Endothelial cell of umbilical vein (primary cell): Measurements from ENCODE around the gene ANXA9. TPM values are rescaled to one million over a fixed set of nuclear protein-coding genes. Genes with fewer than 3 reads are reported as not detected.

Experiments used
- BruUV-seq: library from RNA; stranded (reverse); fragments of 400-500 nt; replicated peaks from 2 replicates; lab custom pipeline; 2021; lab: Mats Ljungman, UMichigan
- CTCF ChIA-PET: fragments of 300-600, 350-600 bp; sonication (Branson Sonifier 250); formaldehyde crosslinking; loops from one replicate; lab custom pipeline; 2021; ENCODE audit warnings: antibody characterized with exemption, inconsistent platforms; lab: Charles Lee
- POLR2A ChIA-PET: fragments of 300-600, 350-600 bp; sonication (Branson Sonifier 250); formaldehyde crosslinking; loops from one replicate; lab custom pipeline; 2021; ENCODE audit warnings: antibody characterized with exemption, inconsistent platforms; lab: Charles Lee
- DNase-seq: peaks from one replicate; pipeline ENCODE4 v3.0.0-alpha.2; 2011; ENCODE audit warnings: low read depth, low spot score
- FAIRE-seq: peaks from 2 replicates; lab custom pipeline; 2011; peaks lifted over from hg19 to GRCh38; lab: Jason Lieb, UNC
- H2AFZ ChIP-seq: 2 replicates; pipeline ENCODE4 v1.6.0; 2012; ENCODE audit warnings: low read depth, low read length, control low read depth, inconsistent platforms
- H3K27ac ChIP-seq: 2 replicates; pipeline ENCODE4 v1.5.1; 2011; ENCODE audit warnings: low read depth, mild to moderate bottlenecking, control low read depth, low read length, moderate library complexity; ENCODE audit not compliant: insufficient read depth
- H3K27me3 ChIP-seq, 2 experiments: 2 replicates each; pipeline versions ENCODE4 v1.6.0 to v1.6.1; 2011; ENCODE audit warnings: low read length in 2 of 2, mixed read lengths in 1 of 2; ENCODE audit not compliant: control insufficient read depth in 2 of 2, insufficient read depth in 2 of 2
- H3K36me3 ChIP-seq, 2 experiments: 2 replicates in 1 of 2; 3 replicates in 1 of 2; pipeline ENCODE4 v1.5.1; 2011; ENCODE audit warnings: low read length in 2 of 2, mild to moderate bottlenecking in 1 of 2, moderate library complexity in 1 of 2; ENCODE audit not compliant: control insufficient read depth in 2 of 2, insufficient read depth in 2 of 2; ENCODE audit errors: extremely low read depth in 1 of 2
- H3K4me1 ChIP-seq: 3 replicates; pipeline ENCODE4 v1.5.1; 2011; ENCODE audit warnings: mild to moderate bottlenecking, low read length; ENCODE audit not compliant: control insufficient read depth, insufficient read depth; ENCODE audit errors: extremely low read depth
- H3K4me2 ChIP-seq: 2 replicates; pipeline ENCODE4 v1.6.1; 2011; ENCODE audit warnings: low read length, control low read depth, mixed read lengths; ENCODE audit not compliant: insufficient read depth
- H3K4me3 ChIP-seq, 3 experiments: fragments of 200-600 bp in 1 of 3; sonication (generic), shearing (Covaris generic) in 1 of 3; replicated peaks in 1 of 3; 2 replicates each; pipeline ENCODE4 v1.5.1; 2011 to 2016; ENCODE audit warnings: control low read depth in 3 of 3, low read length in 3 of 3, mild to moderate bottlenecking in 2 of 3, inconsistent platforms in 1 of 3, low read depth in 1 of 3, moderate library complexity in 1 of 3; ENCODE audit not compliant: insufficient read depth in 1 of 3
- H3K79me2 ChIP-seq: 2 replicates; pipeline ENCODE4 v1.6.0; 2012; ENCODE audit warnings: low read length, inconsistent platforms; ENCODE audit not compliant: control insufficient read depth, insufficient read depth
- H3K9ac ChIP-seq: replicated peaks from 2 replicates; pipeline ENCODE3; 2011; ENCODE audit warnings: low read length, control low read depth; ENCODE audit not compliant: insufficient read depth; ENCODE audit errors: extremely low read depth
- H3K9me1 ChIP-seq: replicated peaks from 3 replicates; pipeline ENCODE4 v1.6.0; 2011; ENCODE audit warnings: mild to moderate bottlenecking, low read length; ENCODE audit not compliant: control insufficient read depth, insufficient read depth; ENCODE audit errors: extremely low read depth
- H3K9me3 ChIP-seq: replicated peaks from 2 replicates; pipeline ENCODE4 v1.5.1; 2012; ENCODE audit warnings: low read length, inconsistent platforms; ENCODE audit not compliant: control insufficient read depth, insufficient read depth
- H4K20me1 ChIP-seq: replicated peaks from 2 replicates; pipeline ENCODE3; 2011; ENCODE audit warnings: mild to moderate bottlenecking, low read length; ENCODE audit not compliant: control insufficient read depth, insufficient read depth; ENCODE audit errors: extremely low read depth
- EZH2 ChIP-seq: IDR thresholded peaks from 2 replicates; pipeline ENCODE4 v1.6.1; 2012; ENCODE audit warnings: borderline replicate concordance, low read depth, mild to moderate bottlenecking, moderate library complexity, low read length, inconsistent platforms; ENCODE audit not compliant: severe bottlenecking
- FOS ChIP-seq: IDR thresholded peaks from 2 replicates; pipeline ENCODE4 v1.6.1; 2011; ENCODE audit warnings: mild to moderate bottlenecking, low read length, moderate library complexity, borderline replicate concordance; ENCODE audit not compliant: insufficient read depth
- GATA2 ChIP-seq: IDR thresholded peaks from 2 replicates; pipeline ENCODE4 v1.7.0; 2011; ENCODE audit warnings: low read depth, mild to moderate bottlenecking, moderate library complexity, mixed read lengths, low read length; ENCODE audit not compliant: insufficient read length, insufficient read depth
- JUN ChIP-seq: IDR thresholded peaks from 2 replicates; pipeline ENCODE4 v1.6.1; 2011; ENCODE audit warnings: borderline replicate concordance, low read depth; ENCODE audit not compliant: insufficient read length, insufficient read depth
- MYC ChIP-seq: IDR thresholded peaks from one replicate; pipeline ENCODE4 v1.6.1; 2011; ENCODE audit warnings: mild to moderate bottlenecking, low read depth, low read length
- POLR2A ChIP-seq: IDR thresholded peaks from 2 replicates; pipeline ENCODE4 v1.6.1; 2012; ENCODE audit warnings: low read depth, mild to moderate bottlenecking, control low read depth, low read length
- POLR2AphosphoS5 ChIP-seq: IDR thresholded peaks from 2 replicates; pipeline ENCODE4 v1.6.1; 2012; ENCODE audit warnings: low read depth, mild to moderate bottlenecking, control low read depth, low read length, moderate library complexity; ENCODE audit not compliant: insufficient read depth
- dilution Hi-C: fragments of 300-500 bp; cut with MboI; formaldehyde crosslinking; loops from one replicate; pipeline ENCODE4 v1.15.0; 2019; ENCODE audit warnings: low sequenced_read_pairs; ENCODE audit not compliant: extremely low pct_ligation_motif_present
- intact Hi-C: fragments of 100-400 bp; cut with micrococcal nuclease; formaldehyde crosslinking; loops from one replicate; pipeline ENCODE4 v1.10.0; 2022
- polyA plus RNA-seq, 4 experiments: library from polyadenylated mRNA; depleted of rRNA in 3 of 4; stranded (reverse) in 3 of 4; unstranded in 1 of 4; fragments of >200 nt; gene quantifications; 2 replicates each; pipeline versions ENCODE4 v1.2.1 to v1.2.3, GENCODE V29; 2011 to 2012; ENCODE audit warnings: missing spikeins in 1 of 4
- total RNA-seq: library from RNA; stranded (reverse); gene quantifications from 2 replicates; pipeline ENCODE4 v1.2.3, GENCODE V29; 2021
- TF ChIP-seq, protein P1 (sequence below): IDR thresholded peaks from 2 replicates; pipeline ENCODE4 v1.6.1; 2011; ENCODE audit not compliant: insufficient read depth, insufficient read length
- TF ChIP-seq, protein P2 (sequence below), 2 donors: IDR thresholded peaks; 1 replicate in 1 of 2; 2 replicates in 1 of 2; pipeline ENCODE4 v1.5.1; 2011; ENCODE audit warnings: low read length in 2 of 2, mild to moderate bottlenecking in 2 of 2, moderate library complexity in 2 of 2, control low read depth in 1 of 2, inconsistent platforms in 1 of 2, low read depth in 1 of 2; ENCODE audit not compliant: insufficient read depth in 1 of 2; ENCODE audit errors: extremely low read depth in 1 of 2

Gene ANXA9
- total and polyA plus RNA-seq, 2 donors (not counting 3 experiments of a cell fraction or from before 2014, with no cell fraction given), result not detected

DNA sequence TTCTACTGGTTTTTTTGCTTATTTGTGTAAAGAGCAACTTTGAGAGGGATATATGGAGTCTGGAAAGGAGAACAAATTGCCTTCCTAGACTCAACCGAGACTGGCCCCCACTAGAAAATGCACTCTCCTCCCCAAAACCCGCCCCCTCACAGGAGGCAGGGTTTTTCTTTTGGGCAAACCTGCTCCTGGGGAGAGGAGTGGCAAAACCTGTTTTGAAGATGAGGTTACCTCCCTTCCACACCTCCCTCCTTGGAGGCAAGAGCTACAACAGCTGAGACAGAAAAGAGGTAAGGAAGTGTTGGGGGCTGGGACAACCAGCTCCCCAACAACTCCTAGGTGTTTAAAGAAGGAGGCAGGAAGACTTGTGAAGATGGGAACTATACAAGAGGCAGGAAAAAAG, 54.3 kb downstream of the ANXA9 start, which contains the start of gene BNIPL:
Gene BNIPL, plus strand, starts transcription at position 231 of the 400 bp plus-strand sequence. Its CDS starts 140 bp downstream, at position 371.
- CTCF ChIA-PET, result interaction anchor here (0.7 to 2.3 kb wide), 4 partner anchors 12 to 40 kb away, joined by 3 to 8 read pairs (median 3); partner anchors contain the start of gene CDC42SE1
- Histone ChIP-seq H3K4me1 (no peaks in the 10 kb centered on the region), H3K4me3 (no peak within 1 kb of the TSS), H3K79me2 (no peaks in the 10 kb centered on the region), H3K27ac (no peak within 1 kb of the TSS), H4K20me1 (no peaks in the 10 kb centered on the region), H2AFZ (no peak within 1 kb of the TSS), H3K36me3 (peaks cover 2 to 6% of the 10 kb centered on the region in 2 experiments), H3K27me3 (no peaks in the 10 kb centered on the region), H3K9me3 (no peaks in the 10 kb centered on the region), H3K9ac (no peak within 1 kb of the TSS), H3K4me2 (no peak within 1 kb of the TSS), H3K9me1 (no peaks in the 10 kb centered on the region)
- no peak for FAIRE-seq
- TF ChIP-seq POLR2A (no peak), POLR2AphosphoS5 (no peak), EZH2 (no peak), GATA2 (no peak), MYC (no peak), JUN (no peak), FOS (no peak)
- TF ChIP-seq, protein P1, sequence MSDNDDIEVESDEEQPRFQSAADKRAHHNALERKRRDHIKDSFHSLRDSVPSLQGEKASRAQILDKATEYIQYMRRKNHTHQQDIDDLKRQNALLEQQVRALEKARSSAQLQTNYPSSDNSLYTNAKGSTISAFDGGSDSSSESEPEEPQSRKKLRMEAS, result no peak
- TF ChIP-seq, protein P2, sequence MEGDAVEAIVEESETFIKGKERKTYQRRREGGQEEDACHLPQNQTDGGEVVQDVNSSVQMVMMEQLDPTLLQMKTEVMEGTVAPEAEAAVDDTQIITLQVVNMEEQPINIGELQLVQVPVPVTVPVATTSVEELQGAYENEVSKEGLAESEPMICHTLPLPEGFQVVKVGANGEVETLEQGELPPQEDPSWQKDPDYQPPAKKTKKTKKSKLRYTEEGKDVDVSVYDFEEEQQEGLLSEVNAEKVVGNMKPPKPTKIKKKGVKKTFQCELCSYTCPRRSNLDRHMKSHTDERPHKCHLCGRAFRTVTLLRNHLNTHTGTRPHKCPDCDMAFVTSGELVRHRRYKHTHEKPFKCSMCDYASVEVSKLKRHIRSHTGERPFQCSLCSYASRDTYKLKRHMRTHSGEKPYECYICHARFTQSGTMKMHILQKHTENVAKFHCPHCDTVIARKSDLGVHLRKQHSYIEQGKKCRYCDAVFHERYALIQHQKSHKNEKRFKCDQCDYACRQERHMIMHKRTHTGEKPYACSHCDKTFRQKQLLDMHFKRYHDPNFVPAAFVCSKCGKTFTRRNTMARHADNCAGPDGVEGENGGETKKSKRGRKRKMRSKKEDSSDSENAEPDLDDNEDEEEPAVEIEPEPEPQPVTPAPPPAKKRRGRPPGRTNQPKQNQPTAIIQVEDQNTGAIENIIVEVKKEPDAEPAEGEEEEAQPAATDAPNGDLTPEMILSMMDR (IDR thresholded peaks at IDR 0.05; ENCODE audit: extremely low read depth in 1 of 2, insufficient read depth in 1 of 2, low read depth in 1 of 2, low read length in 2 of 2), result no peak
- intact Hi-C loops (no loop called here), dilution Hi-C loops (no loop called here)
- no peak for DNase-seq
- BruUV-seq, result no TSS peak
- POLR2A ChIA-PET, result no interaction called here
